Measurements from ENCODE around the gene KAZN. TPM values are rescaled to one million over a fixed set of nuclear protein-coding genes. Genes with fewer than 3 reads are reported as not detected.

The KAZN gene
- total RNA-seq, 2 experiments from 2014 or later = 0.22 to 0.55 TPM

- no peaks in the 10 kb centered on the region for H3K27me3 Mint-ChIP-seq
- no peak for DNase-seq
- H3K4me3 Mint-ChIP-seq = no peak overlapping the region
- TF ChIP-seq CTCF (IDR thresholded peaks at IDR 0.05) = no peak
- ChIA-PET CTCF (no interaction called here), POLR2A (no interaction called here)
- no peak overlapping the region for H3K27ac Mint-ChIP-seq
- no peaks in the 10 kb centered on the region for H3K9me3 Mint-ChIP-seq
- no peak overlapping the region for H3K4me3 ChIP-seq (ENCODE audit: low read length)
- no peaks in the 10 kb centered on the region for H3K36me3 Mint-ChIP-seq (ENCODE audit: low read depth)
- peaks cover 0 to 6% of the 10 kb centered on the region in 2 experiments for H3K9me3 ChIP-seq (ENCODE audit: control insufficient read depth in 1 of 2, insufficient read depth in 1 of 2, low read length in 2 of 2)
- H3K4me1 ChIP-seq (ENCODE audit: insufficient read depth, low read length) = no peaks in the 10 kb centered on the region
- H3K4me1 Mint-ChIP-seq (ENCODE audit: low read depth) = no peaks in the 10 kb centered on the region
- intact Hi-C loops (cut with DNase I, micrococcal nuclease) = no loop called here
- peaks cover 0 to 3% of the 10 kb centered on the region in 2 experiments for H3K27me3 ChIP-seq (ENCODE audit: control insufficient read depth in 1 of 2, insufficient read depth in 2 of 2, low read length in 2 of 2)
- no peak for ATAC-seq (ENCODE audit: poor library complexity)
- no peak overlapping the region for H3K27ac ChIP-seq (ENCODE audit: low read depth in 1 of 2, low read length in 2 of 2)
- no peaks in the 10 kb centered on the region for H3K36me3 ChIP-seq (ENCODE audit: insufficient read depth, low read length)
Observed at GRCh38 chr1:14825396-14825795, 226.9 kb downstream of the KAZN start.

- Histone ChIP-seq H3K27me3 (ENCODE audit: control insufficient read depth in 1 of 2, insufficient read depth in 2 of 2, low read length in 2 of 2) (peaks cover 0 to 3% of the 10 kb centered on the region in 2 experiments), H3K36me3 (ENCODE audit: insufficient read depth, low read length) (no peaks in the 10 kb centered on the region), H3K27ac (ENCODE audit: low read depth in 1 of 2, low read length in 2 of 2) (no peak overlapping the region), H3K4me1 (ENCODE audit: insufficient read depth, low read length) (no peaks in the 10 kb centered on the region), H3K4me3 (ENCODE audit: low read length) (no peak overlapping the region), H3K9me3 (ENCODE audit: control insufficient read depth in 1 of 2, insufficient read depth in 1 of 2, low read length in 2 of 2) (peaks cover 0 to 6% of the 10 kb centered on the region in 2 experiments)
- H3K9me3 Mint-ChIP-seq = no peaks in the 10 kb centered on the region
- intact Hi-C loops (cut with DNase I, micrococcal nuclease) = no loop called here
- no peaks in the 10 kb centered on the region for H3K36me3 Mint-ChIP-seq (ENCODE audit: low read depth)
- DNase-seq (no peak), ATAC-seq (ENCODE audit: poor library complexity) (no peak)
- no peak overlapping the region for H3K27ac Mint-ChIP-seq
- H3K4me1 Mint-ChIP-seq (ENCODE audit: low read depth) = no peaks in the 10 kb centered on the region
- ChIA-PET CTCF (no interaction called here), POLR2A (no interaction called here)
- H3K27me3 Mint-ChIP-seq = no peaks in the 10 kb centered on the region
- no peak for TF ChIP-seq CTCF (IDR thresholded peaks at IDR 0.05)
- no peak overlapping the region for H3K4me3 Mint-ChIP-seq
Observed at GRCh38 chr1:14826172-14826636, 227.7 kb downstream of the KAZN start.

- H3K36me3 Mint-ChIP-seq (ENCODE audit: low read depth) = no peaks in the 10 kb centered on the region
- H3K27me3 Mint-ChIP-seq = no peaks in the 10 kb centered on the region
Observed at GRCh38 chr1:14826731-14827326, 228.3 kb downstream of the KAZN start.

More at GRCh38 chr1:14826731-14827326, 228.3 kb downstream of the KAZN start:
- CTCF ChIA-PET = no interaction called here
- POLR2A ChIA-PET = no interaction called here
- Histone ChIP-seq H3K27me3 (ENCODE audit: control insufficient read depth in 1 of 2, insufficient read depth in 2 of 2, low read length in 2 of 2) (peaks cover 0 to 3% of the 10 kb centered on the region in 2 experiments), H3K4me1 (ENCODE audit: insufficient read depth, low read length) (no peaks in the 10 kb centered on the region), H3K36me3 (ENCODE audit: insufficient read depth, low read length) (no peaks in the 10 kb centered on the region), H3K4me3 (ENCODE audit: low read length) (no peak overlapping the region), H3K9me3 (ENCODE audit: control insufficient read depth in 1 of 2, insufficient read depth in 1 of 2, low read length in 2 of 2) (peaks cover 0 to 6% of the 10 kb centered on the region in 2 experiments), H3K27ac (ENCODE audit: low read depth in 1 of 2, low read length in 2 of 2) (no peak overlapping the region)
- Mint-ChIP-seq H3K4me1 (ENCODE audit: low read depth) (no peaks in the 10 kb centered on the region), H3K9me3 (no peaks in the 10 kb centered on the region), H3K27ac (no peak overlapping the region), H3K4me3 (no peak overlapping the region)
- intact Hi-C loops (cut with DNase I, micrococcal nuclease) = no loop called here
- DNase-seq (no peak), ATAC-seq (ENCODE audit: poor library complexity) (no peak)
- no peak for TF ChIP-seq CTCF (IDR thresholded peaks at IDR 0.05)

Measured in CD4-positive, alpha-beta T cell (primary cell).